K562 (cell line): ENCODE measurements around the gene TRAF1. TPM values are rescaled to one million over a fixed set of nuclear protein-coding genes. Genes with fewer than 3 reads are reported as not detected.

Experiments
- ATAC-seq: fragments of 200-7000 bp; cut with Tn5 transposase; 3 replicates; pipeline ENCODE4 v1.9.1; 2020; ENCODE audit warnings: moderate library complexity
- BruUV-seq: library from RNA; stranded (reverse); fragments of 400-500 nt; replicated peaks from 2 replicates; lab custom pipeline; 2021; lab: Mats Ljungman, UMichigan
- CTCF ChIA-PET: fragments of 300-600 bp; formaldehyde crosslinking; extraction: SDS; loops from one replicate; lab custom pipeline; 2021; ENCODE audit warnings: low intra/inter-chr PET ratio; lab: Yijun Ruan, JAX
- POLR2A ChIA-PET: fragments of 300-600, 350-650 bp; sonication (Branson Sonifier 250); formaldehyde crosslinking; extraction: SDS; loops from one replicate; lab custom pipeline; 2021; ENCODE audit warnings: antibody characterized with exemption, inconsistent platforms; lab: Yijun Ruan, JAX
- DNase-seq, 4 experiments: peaks; one replicate each; pipeline versions ENCODE4 v3.0.0 to v3.0.0-alpha.2; 2011 to 2018; ENCODE audit warnings: low spot score in 3 of 4, mixed read lengths in 3 of 4; ENCODE audit errors: extremely low read depth in 1 of 4
- FAIRE-seq: peaks from 2 replicates; lab custom pipeline; 2011; peaks lifted over from hg19 to GRCh38; lab: Jason Lieb, UNC
- H2AFZ ChIP-seq: 2 replicates; pipeline ENCODE4 v1.6.0; 2011; ENCODE audit warnings: low read depth, low read length, control low read depth, inconsistent platforms
- H3K27ac ChIP-seq: fragments of 200-600 bp; 3 replicates; pipeline ENCODE4 v1.8.0; 2011; ENCODE audit warnings: low read depth, mild to moderate bottlenecking, control low read depth, inconsistent platforms, low read length, moderate library complexity, mixed read lengths; ENCODE audit errors: extremely low read depth
- H3K27me3 ChIP-seq, 2 experiments: fragments of 300-600 bp in 1 of 2; 2 replicates in 1 of 2; 3 replicates in 1 of 2; pipeline versions ENCODE4 v1.6.0 to v1.8.0; 2011; ENCODE audit warnings: inconsistent platforms in 2 of 2, low read length in 2 of 2, mild to moderate bottlenecking in 1 of 2, mixed read lengths in 1 of 2, moderate library complexity in 1 of 2; ENCODE audit not compliant: control insufficient read depth in 2 of 2, insufficient read depth in 2 of 2
- H3K36me3 ChIP-seq: fragments of 300-600 bp; 3 replicates; pipeline ENCODE4 v1.8.0; 2011; ENCODE audit warnings: mild to moderate bottlenecking, low read length, inconsistent platforms; ENCODE audit not compliant: control insufficient read depth, insufficient read depth
- H3K4me1 ChIP-seq, 2 experiments: fragments of 200-600 bp in 1 of 2; replicated peaks in 1 of 2; 2 replicates in 1 of 2; 3 replicates in 1 of 2; pipeline versions ENCODE4 v1.5.1 to v1.8.0; 2011; ENCODE audit warnings: inconsistent platforms in 2 of 2, low read length in 2 of 2, mild to moderate bottlenecking in 1 of 2, mixed read lengths in 1 of 2, moderate library complexity in 1 of 2; ENCODE audit not compliant: control insufficient read depth in 2 of 2, insufficient read depth in 2 of 2
- H3K4me2 ChIP-seq: 2 replicates; pipeline ENCODE4 v1.6.1; 2011; ENCODE audit warnings: low read length, control low read depth, inconsistent platforms, mixed read lengths; ENCODE audit not compliant: insufficient read depth
- H3K4me3 ChIP-seq: fragments of 200-600 bp; sonication (generic), shearing (Covaris generic); 2 replicates; pipeline ENCODE4 v1.5.1; 2016; ENCODE audit warnings: control low read depth, inconsistent platforms
- H3K79me2 ChIP-seq: fragments of 200-600 bp; 3 replicates; pipeline ENCODE4 v1.8.0; 2011; ENCODE audit warnings: low read length, inconsistent platforms; ENCODE audit not compliant: control insufficient read depth, insufficient read depth
- H3K9ac ChIP-seq, 2 experiments: 2 replicates each; pipeline versions ENCODE4 v1.6.0 to v1.6.1; 2011; ENCODE audit warnings: low read depth in 2 of 2, low read length in 2 of 2, control low read depth in 1 of 2, inconsistent platforms in 1 of 2, mild to moderate bottlenecking in 1 of 2, mixed read lengths in 1 of 2; ENCODE audit not compliant: insufficient read depth in 1 of 2
- H3K9me1 ChIP-seq: one replicate; pipeline ENCODE4 v1.6.0; 2011; ENCODE audit warnings: inconsistent platforms, mild to moderate bottlenecking, low read length, moderate library complexity; ENCODE audit not compliant: control insufficient read depth, insufficient read depth
- H3K9me3 ChIP-seq: replicated peaks from 2 replicates; pipeline ENCODE4 v1.5.1; 2011; ENCODE audit warnings: low read depth, low read length, inconsistent platforms; ENCODE audit not compliant: control insufficient read depth, insufficient read depth
- H4K20me1 ChIP-seq: replicated peaks from 2 replicates; pipeline ENCODE4 v1.6.1; 2011; ENCODE audit warnings: low read length, inconsistent platforms, mixed read lengths; ENCODE audit not compliant: control insufficient read depth, insufficient read depth
- ESRRA ChIP-seq: fragments of 450-650 bp; IDR thresholded peaks from 2 replicates; pipeline ENCODE4 v1.6.1; 2014; ENCODE audit warnings: low read depth, mild to moderate bottlenecking, moderate library complexity, borderline replicate concordance
- FOXA3 ChIP-seq, 2 experiments: fragments of 450-650 bp in 1 of 2; sonication (generic) in 1 of 2; formaldehyde crosslinking; IDR thresholded peaks in 1 of 2; conservative IDR thresholded peaks in 1 of 2; 2 replicates each; pipeline versions ENCODE4 v1.4.0 to v1.8.0; 2020 to 2022; ENCODE audit warnings: mild to moderate bottlenecking in 2 of 2, missing genetic modification reagents in 1 of 2
- MCM3 ChIP-seq: fragments of 450-650 bp; IDR thresholded peaks from 2 replicates; pipeline ENCODE4 v1.6.1; 2016
- NR2C2 ChIP-seq, 2 experiments: fragments of 200-800 bp in 1 of 2; sonication (Bioruptor generic) in 1 of 2; sonication (generic) in 1 of 2; formaldehyde crosslinking in 1 of 2; IDR thresholded peaks; 2 replicates each; pipeline versions ENCODE4 v1.6.1 to v1.8.0; 2016 to 2022; ENCODE audit warnings: mild to moderate bottlenecking in 1 of 2, missing compliant biosample characterization in 1 of 2, missing genetic modification characterization in 1 of 2, missing genetic modification reagents in 1 of 2
- OTX1 ChIP-seq: fragments of 450-650 bp; formaldehyde crosslinking; IDR thresholded peaks from 2 replicates; pipeline ENCODE4 v1.4.0; 2022; ENCODE audit warnings: mild to moderate bottlenecking
- RFX1 ChIP-seq: fragments of 450-650 bp; IDR thresholded peaks from 2 replicates; pipeline ENCODE4 v1.6.1; 2016; ENCODE audit warnings: mild to moderate bottlenecking, moderate library complexity
- ZNF668 ChIP-seq: fragments of 250-450 bp; sonication (Bioruptor Pico); IDR thresholded peaks from 2 replicates; pipeline ENCODE4 v1.8.0; 2022; ENCODE audit warnings: mild to moderate bottlenecking, inconsistent platforms
- WGBS: fragments of 100-300 bp; shearing (Covaris generic); methylation state at CpG from one replicate; pipeline ENCODE4 v1.1.6; 2016; ENCODE audit warnings: low coverage, mixed read lengths; ENCODE audit not compliant: insufficient coverage; ENCODE audit errors: missing lambda C conversion rate; 5-methylcytosine and 5-hydroxymethylcytosine counted together
- in situ Hi-C: fragments of 300-500 bp; cut with MboI; formaldehyde crosslinking; loops from 4 replicates; pipeline ENCODE4 v1.15.0; 2018; ENCODE audit warnings: inconsistent platforms, mixed read lengths
- intact Hi-C: fragments of 100-400 bp; cut with micrococcal nuclease; formaldehyde crosslinking; loops from 2 replicates; pipeline ENCODE4 v1.14.2; 2022
- polyA plus RNA-seq, 8 experiments: library from polyadenylated mRNA; depleted of rRNA in 4 of 8; stranded (reverse) in 5 of 8; unstranded in 3 of 8; fragments of >200 nt; fragmentation: Nextera tagmentation in 2 of 8; fragmentation: Illumina TruSeq in 1 of 8; extraction: Ambion mirVana in 2 of 8; extraction: Trizol in 1 of 8; gene quantifications; 2 replicates each; pipeline versions ENCODE4 v1.2.1 to v1.2.3, GENCODE V29; 2011 to 2014; ENCODE audit warnings: inconsistent platforms in 1 of 8, missing spikeins in 1 of 8
- total RNA-seq, 7 experiments: library from RNA; depleted of rRNA in 6 of 7; stranded (reverse); fragments of >200 nt in 6 of 7; fragmentation: Illumina TruSeq in 2 of 7; extraction: Trizol in 2 of 7; gene quantifications; 2 replicates each; pipeline versions ENCODE4 v1.2.1 to v1.2.3, GENCODE V29; 2011 to 2021; ENCODE audit warnings: low replicate concordance in 1 of 7
- TF ChIP-seq, protein P1 (sequence below): fragments of 450-650 bp; IDR thresholded peaks from 2 replicates; pipeline ENCODE4 v1.6.1; 2016
- TF ChIP-seq, protein P2 (sequence below): sonication (generic); formaldehyde crosslinking; IDR thresholded peaks from 2 replicates; pipeline ENCODE4 v1.9.0; 2022; ENCODE audit warnings: mild to moderate bottlenecking, missing genetic modification reagents

Gene TRAF1
- total and polyA plus RNA-seq, 9 of the 15 experiments (the other 6 are each of a cell fraction or from before 2014, with no cell fraction given): 0.01 to 1.1 (median 0.04) TPM; not detected in 2

DNA sequence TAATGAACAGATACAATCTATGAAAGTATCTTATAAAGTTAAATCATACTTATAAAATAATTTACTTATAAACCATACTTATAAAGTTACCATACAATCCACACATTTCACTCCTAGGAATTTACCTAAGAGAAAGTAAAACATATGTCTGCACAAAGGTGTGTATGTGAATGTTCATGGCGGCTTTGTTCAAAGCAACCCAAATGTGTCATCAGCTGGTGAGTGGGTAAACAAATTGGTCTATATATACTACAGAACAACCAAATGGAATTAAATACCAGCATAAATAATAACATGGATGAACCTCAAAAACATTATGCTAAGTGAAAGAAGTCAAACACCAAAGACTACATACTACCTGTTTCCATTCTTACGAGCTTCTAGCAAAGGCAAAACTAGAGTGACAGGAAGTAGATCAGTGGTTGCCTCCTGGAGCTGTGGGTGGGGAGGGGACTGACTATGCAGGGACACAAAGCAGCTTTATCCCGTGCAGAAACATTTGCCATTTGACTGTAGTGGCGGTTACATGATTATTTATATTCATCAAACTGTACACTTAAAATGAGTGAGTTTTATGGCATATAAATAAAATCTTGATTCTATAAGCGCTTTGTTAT is 10.6 kb downstream of the TRAF1 start:
- Histone ChIP-seq H3K27ac (no peak overlapping the region), H3K4me3 (no peak overlapping the region), H2AFZ (peak overlapping the region; percentile 56), H3K79me2 (no peaks in the 10 kb centered on the region), H3K9ac (no peak overlapping the region), H3K9me3 (no peaks in the 10 kb centered on the region), H3K9me1 (no peaks in the 10 kb centered on the region), H4K20me1 (no peaks in the 10 kb centered on the region), H3K4me2 (no peak overlapping the region), H3K36me3 (no peaks in the 10 kb centered on the region), H3K27me3 (no peaks in the 10 kb centered on the region), H3K4me1 (peaks cover 24 to 32% of the 10 kb centered on the region in 2 experiments; a peak in 4 of 5 replicates)
- ATAC-seq: peak; percentile 28; the same call in 2 of the 3 replicates
- no peak for FAIRE-seq
- no peak for DNase-seq
- ChIA-PET POLR2A (interaction anchor here (0.6 to 0.9 kb wide), 2 partner anchors 8 to 10 kb away, joined by 3 read pairs; no protein-coding TSS in a partner anchor), CTCF (interaction anchor here (1.2 kb wide), 1 partner anchor 21 kb away, joined by 3 read pairs; no protein-coding TSS in a partner anchor)
- BruUV-seq: no TSS peak
- in situ Hi-C loops: no loop called here
- WGBS: 31% methylated on average over 5 of the region's 5 CpGs
- TF ChIP-seq ZNF668 (CRISPR knock-in tag): no peak
- TF ChIP-seq, protein P1, sequence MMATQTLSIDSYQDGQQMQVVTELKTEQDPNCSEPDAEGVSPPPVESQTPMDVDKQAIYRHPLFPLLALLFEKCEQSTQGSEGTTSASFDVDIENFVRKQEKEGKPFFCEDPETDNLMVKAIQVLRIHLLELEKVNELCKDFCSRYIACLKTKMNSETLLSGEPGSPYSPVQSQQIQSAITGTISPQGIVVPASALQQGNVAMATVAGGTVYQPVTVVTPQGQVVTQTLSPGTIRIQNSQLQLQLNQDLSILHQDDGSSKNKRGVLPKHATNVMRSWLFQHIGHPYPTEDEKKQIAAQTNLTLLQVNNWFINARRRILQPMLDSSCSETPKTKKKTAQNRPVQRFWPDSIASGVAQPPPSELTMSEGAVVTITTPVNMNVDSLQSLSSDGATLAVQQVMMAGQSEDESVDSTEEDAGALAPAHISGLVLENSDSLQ: peak; percentile 53
- intact Hi-C loops: no loop called here

DNA sequence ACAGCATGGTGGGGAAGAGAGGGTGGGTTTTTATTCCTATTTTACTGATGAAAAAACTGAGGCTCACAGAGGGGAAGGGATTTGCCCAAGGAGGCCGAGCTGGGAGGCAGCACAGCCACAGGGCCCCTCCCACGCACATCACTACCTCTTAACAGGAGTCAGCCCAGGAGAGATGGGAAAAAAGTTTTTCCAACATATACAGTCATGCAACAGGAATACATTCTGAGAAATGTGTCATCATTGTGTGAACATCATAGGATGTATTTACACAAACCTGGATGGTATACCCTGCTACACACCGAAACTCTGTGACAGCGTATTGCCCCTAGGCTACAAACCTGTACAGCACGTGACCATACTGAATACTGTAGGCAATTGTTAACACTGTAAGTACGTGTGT is 11.6 kb downstream of the TRAF1 start:
- Histone ChIP-seq H4K20me1 (no peaks in the 10 kb centered on the region), H3K27me3 (no peaks in the 10 kb centered on the region), H3K9ac (no peak overlapping the region), H3K27ac (no peak overlapping the region), H3K9me3 (no peaks in the 10 kb centered on the region), H3K4me2 (no peak overlapping the region), H3K4me1 (peaks cover 24% of the 10 kb centered on the region in 2 experiments; a peak in 4 of 5 replicates), H3K79me2 (no peaks in the 10 kb centered on the region), H3K36me3 (no peaks in the 10 kb centered on the region)
- POLR2A ChIA-PET: no interaction called here
- DNase-seq: no peak
- CTCF ChIA-PET: no interaction called here
- TF ChIP-seq OTX1 (CRISPR knock-in tag) (no peak), FOXA3 (CRISPR knock-in tag; conservative IDR thresholded peaks at IDR 0.05 in 1 of 2, IDR thresholded peaks at IDR 0.05 in 1 of 2) (no peak), NR2C2 (CRISPR knock-in tag; IDR thresholded peaks at IDR 0.05) (no peak), NR2C2 (tag; IDR thresholded peaks at IDR 0.05) (no peak), RFX1 (no peak), MCM3 (no peak), ESRRA (no peak)
- TF ChIP-seq, protein P2, sequence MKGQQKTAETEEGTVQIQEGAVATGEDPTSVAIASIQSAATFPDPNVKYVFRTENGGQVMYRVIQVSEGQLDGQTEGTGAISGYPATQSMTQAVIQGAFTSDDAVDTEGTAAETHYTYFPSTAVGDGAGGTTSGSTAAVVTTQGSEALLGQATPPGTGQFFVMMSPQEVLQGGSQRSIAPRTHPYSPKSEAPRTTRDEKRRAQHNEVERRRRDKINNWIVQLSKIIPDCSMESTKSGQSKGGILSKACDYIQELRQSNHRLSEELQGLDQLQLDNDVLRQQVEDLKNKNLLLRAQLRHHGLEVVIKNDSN (CRISPR knock-in tag): no peak
- TF ChIP-seq, all 486 proteins: peak for 0
- WGBS: 48% methylated on average over 6 of the region's 6 CpGs
- in situ Hi-C loops (no loop called here), intact Hi-C loops (no loop called here)
- Histone ChIP-seq H3K4me3 (no peak overlapping the region), H3K9me1 (no peaks in the 10 kb centered on the region), H2AFZ (no peak overlapping the region)
- no peak for ATAC-seq
- no peak for FAIRE-seq
- no TSS peak for BruUV-seq
